ENCODE measurements around the gene PTPRQ. TPM values are rescaled to one million over a fixed set of nuclear protein-coding genes. Genes with fewer than 3 reads are reported as not detected.

PTPRQ gene
- polyA plus RNA-seq, 1 of the 3 experiments (the other 2 are of a cell fraction), result 0.46 TPM

- Histone ChIP-seq H3K4me2 (no peak overlapping the region), H3K4me1 (ENCODE audit: control insufficient read depth in 1 of 2, insufficient read depth in 2 of 2, low read depth in 1 of 2, low read length in 1 of 2) (peaks cover 0 to 8% of the 10 kb centered on the region in 2 experiments; a peak in 2 of 4 replicates), H3K36me3 (replicated peaks in 1 of 2; ENCODE audit: control insufficient read depth in 1 of 2, insufficient read depth in 2 of 2, low read length in 1 of 2) (no peaks in the 10 kb centered on the region), H3K27ac (ENCODE audit: low read depth in 2 of 2, low read length in 1 of 2) (no peak overlapping the region), H3K9ac (no peak overlapping the region), H3K27me3 (ENCODE audit: insufficient read depth) (no peaks in the 10 kb centered on the region), H2AFZ (ENCODE audit: low read depth) (0 out of 2 replicates have a peak overlapping the region, but pooled peaks have one; percentile 3), H3K9me2 (no peaks in the 10 kb centered on the region), H4K20me1 (ENCODE audit: insufficient read depth) (no peaks in the 10 kb centered on the region), H3F3A (replicated peaks; ENCODE audit: insufficient read depth) (peaks cover 4% of the 10 kb centered on the region), H3K4me3 (ENCODE audit: low read depth in 2 of 2, low read length in 1 of 2) (no peak overlapping the region), H3K79me2 (ENCODE audit: insufficient read depth) (no peaks in the 10 kb centered on the region), H3K9me3 (no peaks in the 10 kb centered on the region)
- POLR2A ChIA-PET, result no interaction called here
- CTCF ChIA-PET, result interaction anchor here (1.0 kb wide), 1 partner anchor 22 kb away, joined by 4 read pairs; no protein-coding TSS in a partner anchor
- WGBS (ENCODE audit: low lambda C conversion rate), result 43% methylated on average over 1 of the region's 1 CpG
- no peak for DNase-seq
- TF ChIP-seq NRF1 (IDR thresholded peaks at IDR 0.05; ENCODE audit: low read depth, low read length) (no peak), FOXJ3 (CRISPR knock-in tag; IDR thresholded peaks at IDR 0.05) (no peak), TEAD4 (IDR thresholded peaks at IDR 0.05; ENCODE audit: borderline replicate concordance, insufficient read depth) (no peak), GATA2 (CRISPR knock-in tag; IDR thresholded peaks at IDR 0.05) (no peak), SIN3A (IDR thresholded peaks at IDR 0.05; ENCODE audit: borderline replicate concordance, low read depth, low read length) (no peak), REST (IDR thresholded peaks at IDR 0.05; ENCODE audit: low read depth, low read length) (no peak), PBX3 (IDR thresholded peaks at IDR 0.05) (no peak), RFX5 (IDR thresholded peaks at IDR 0.05; ENCODE audit: low read length) (no peak)
- TF ChIP-seq, protein P1, sequence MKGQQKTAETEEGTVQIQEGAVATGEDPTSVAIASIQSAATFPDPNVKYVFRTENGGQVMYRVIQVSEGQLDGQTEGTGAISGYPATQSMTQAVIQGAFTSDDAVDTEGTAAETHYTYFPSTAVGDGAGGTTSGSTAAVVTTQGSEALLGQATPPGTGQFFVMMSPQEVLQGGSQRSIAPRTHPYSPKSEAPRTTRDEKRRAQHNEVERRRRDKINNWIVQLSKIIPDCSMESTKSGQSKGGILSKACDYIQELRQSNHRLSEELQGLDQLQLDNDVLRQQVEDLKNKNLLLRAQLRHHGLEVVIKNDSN (IDR thresholded peaks at IDR 0.05; ENCODE audit: borderline replicate concordance, low read depth), result no peak
Observed at GRCh38 chr12:80559766-80560165, 115.7 kb downstream of the PTPRQ start.

GRCh38 chr12:80565271-80565670, 121.2 kb downstream of the PTPRQ start:
- Histone ChIP-seq H3K9me2 (no peaks in the 10 kb centered on the region), H3K27ac (ENCODE audit: low read depth in 2 of 2, low read length in 1 of 2) (peak overlapping the region; percentile 43 to 68; a peak in 3 of 4 replicates), H2AFZ (ENCODE audit: low read depth) (peak overlapping the region; percentile 2; the same call in 1 of the 2 replicates), H3F3A (replicated peaks; ENCODE audit: insufficient read depth) (peaks cover 8% of the 10 kb centered on the region), H3K4me2 (no peak overlapping the region), H4K20me1 (ENCODE audit: insufficient read depth) (no peaks in the 10 kb centered on the region), H3K36me3 (replicated peaks in 1 of 2; ENCODE audit: control insufficient read depth in 1 of 2, insufficient read depth in 2 of 2, low read length in 1 of 2) (no peaks in the 10 kb centered on the region), H3K4me3 (ENCODE audit: low read depth in 2 of 2, low read length in 1 of 2) (no peak overlapping the region), H3K27me3 (ENCODE audit: insufficient read depth) (no peaks in the 10 kb centered on the region), H3K4me1 (ENCODE audit: control insufficient read depth in 1 of 2, insufficient read depth in 2 of 2, low read depth in 1 of 2, low read length in 1 of 2) (peaks cover 0 to 12% of the 10 kb centered on the region in 2 experiments; a peak in 3 of 4 replicates), H3K79me2 (ENCODE audit: insufficient read depth) (no peaks in the 10 kb centered on the region), H3K9ac (no peak overlapping the region), H3K9me3 (0 out of 2 replicates have a peak, but pooled peaks cover under 1% of the 10 kb centered on the region)
- no peak for TF ChIP-seq USF2 (IDR thresholded peaks at IDR 0.05; ENCODE audit: borderline replicate concordance, low read depth, low read length)
- no peak for TF ChIP-seq POLR2AphosphoS5 (IDR thresholded peaks at IDR 0.05; ENCODE audit: low read depth, low read length)
- TF ChIP-seq CHD2 (IDR thresholded peaks at IDR 0.05; ENCODE audit: low read length, partially characterized antibody), result no peak
- no peak for TF ChIP-seq MEF2A (IDR thresholded peaks at IDR 0.05; ENCODE audit: borderline replicate concordance, low read depth)
- TF ChIP-seq EP300 (IDR thresholded peaks at IDR 0.05; ENCODE audit: borderline replicate concordance in 1 of 2, low read depth in 1 of 2, low read length in 1 of 2), result peak in 1 of 2 experiments; percentile 8; a peak in 1 of 4 replicates
- peak; percentile 77 for TF ChIP-seq TCF12 (IDR thresholded peaks at IDR 0.05)
- no peak for TF ChIP-seq YY1 (IDR thresholded peaks at IDR 0.05; ENCODE audit: low read depth)
- TF ChIP-seq RXRA (IDR thresholded peaks at IDR 0.05; ENCODE audit: borderline replicate concordance, low read depth), result no peak
- TF ChIP-seq, protein P2, sequence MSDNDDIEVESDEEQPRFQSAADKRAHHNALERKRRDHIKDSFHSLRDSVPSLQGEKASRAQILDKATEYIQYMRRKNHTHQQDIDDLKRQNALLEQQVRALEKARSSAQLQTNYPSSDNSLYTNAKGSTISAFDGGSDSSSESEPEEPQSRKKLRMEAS (IDR thresholded peaks at IDR 0.05; ENCODE audit: low read depth), result no peak
- 13% methylated on average over 2 of the region's 2 CpGs for WGBS (ENCODE audit: low lambda C conversion rate)
- ChIA-PET POLR2A (no interaction called here), CTCF (no interaction called here)
- DNase-seq, result no peak

All from SK-N-SH (cell line).